HUES64 (cell line): ENCODE results near the gene METTL3.

Experiments
- H3K27ac ChIP-seq: 2 replicates; pipeline ENCODE4 v1.7.0; 2013; ENCODE audit warnings: low read depth, low read length, inconsistent platforms
- H3K27me3 ChIP-seq: 2 replicates; pipeline ENCODE4 v1.6.1; 2013; ENCODE audit warnings: mild to moderate bottlenecking, low read length; ENCODE audit not compliant: insufficient read depth
- H3K36me3 ChIP-seq: 2 replicates; pipeline ENCODE4 v1.6.1; 2013; ENCODE audit warnings: mild to moderate bottlenecking, low read length; ENCODE audit not compliant: insufficient read depth
- H3K4me1 ChIP-seq: 2 replicates; pipeline ENCODE4 v1.6.1; 2013; ENCODE audit warnings: mild to moderate bottlenecking, low read length, moderate library complexity; ENCODE audit not compliant: insufficient read depth
- H3K4me3 ChIP-seq: 2 replicates; pipeline ENCODE4 v1.5.1; 2013; ENCODE audit warnings: mild to moderate bottlenecking, low read length, moderate library complexity
- H3K9ac ChIP-seq: 2 replicates; pipeline ENCODE4 v1.6.1; 2013; ENCODE audit warnings: mild to moderate bottlenecking, low read depth, low read length
- H3K9me3 ChIP-seq: 2 replicates; pipeline ENCODE4 v1.6.1; 2013; ENCODE audit warnings: low read depth, low read length; ENCODE audit not compliant: insufficient read depth
- WGBS: fragments of 150-250, 120-280 bp; methylation state at CpG from one replicate; pipeline ENCODE4 v1.1.7; 2013; ENCODE audit warnings: missing lambda C conversion rate; 5-methylcytosine and 5-hydroxymethylcytosine counted together

The METTL3 gene

GRCh38 chr14:21539189-21539940, 28.2 kb upstream of the METTL3 start:
- H3K4me3 ChIP-seq = peak overlapping the region; percentile 18
- no peaks in the 10 kb centered on the region for H3K36me3 ChIP-seq
- H3K27me3 ChIP-seq = no peaks in the 10 kb centered on the region
- H3K9me3 ChIP-seq = no peaks in the 10 kb centered on the region
- peak overlapping the region; percentile 10; the same call in 1 of the 2 replicates for H3K9ac ChIP-seq
- WGBS = 11% methylated on average over 3 of the region's 3 CpGs
- peaks cover 50% of the 10 kb centered on the region for H3K4me1 ChIP-seq
- H3K27ac ChIP-seq = peak overlapping the region; percentile 86

GRCh38 chr14:21537090-21537424, 25.9 kb upstream of the METTL3 start:
- peak overlapping the region; percentile 93 for H3K4me3 ChIP-seq
- 0% methylated on average over 3 of the region's 3 CpGs for WGBS
- peaks cover 49% of the 10 kb centered on the region for H3K4me1 ChIP-seq
- H3K9ac ChIP-seq = peak overlapping the region; percentile 86
- H3K27ac ChIP-seq = peak overlapping the region; percentile 95
- no peaks in the 10 kb centered on the region for H3K9me3 ChIP-seq
- 0 out of 2 replicates have a peak, but pooled peaks cover under 1% of the 10 kb centered on the region for H3K36me3 ChIP-seq
- no peaks in the 10 kb centered on the region for H3K27me3 ChIP-seq

GRCh38 chr14:21536418-21537089, 25.4 kb upstream of the METTL3 start:
- Histone ChIP-seq H3K36me3 (0 out of 2 replicates have a peak, but pooled peaks cover 3% of the 10 kb centered on the region), H3K27me3 (no peaks in the 10 kb centered on the region), H3K27ac (peak overlapping the region; percentile 95), H3K9ac (peak overlapping the region; percentile 86), H3K4me3 (peak overlapping the region; percentile 93), H3K4me1 (peaks cover 45% of the 10 kb centered on the region), H3K9me3 (no peaks in the 10 kb centered on the region)
- under 1% methylated on average over 25 of the region's 25 CpGs for WGBS

- peak overlapping the region; percentile 86 for H3K9ac ChIP-seq
- H3K4me1 ChIP-seq = peaks cover 47% of the 10 kb centered on the region
- no peaks in the 10 kb centered on the region for H3K27me3 ChIP-seq
- H3K36me3 ChIP-seq = peaks cover 5% of the 10 kb centered on the region; the same call in 1 of the 2 replicates
- WGBS = 2% methylated on average over 5 of the region's 6 CpGs
- peak overlapping the region; percentile 93 for H3K4me3 ChIP-seq
- H3K27ac ChIP-seq = peak overlapping the region; percentile 95
- no peaks in the 10 kb centered on the region for H3K9me3 ChIP-seq
Observed at GRCh38 chr14:21535545-21536417, 24.6 kb upstream of the METTL3 start.

GRCh38 chr14:21534576-21534975, 23.4 kb upstream of the METTL3 start:
- peak overlapping the region; percentile 93 for H3K4me3 ChIP-seq
- H3K27ac ChIP-seq = peak overlapping the region; percentile 95
- 2% methylated on average over 4 of the region's 4 CpGs for WGBS
- peaks cover 8% of the 10 kb centered on the region; the same call in 1 of the 2 replicates for H3K36me3 ChIP-seq
- no peaks in the 10 kb centered on the region for H3K27me3 ChIP-seq
- peak overlapping the region; percentile 86 for H3K9ac ChIP-seq
- no peaks in the 10 kb centered on the region for H3K9me3 ChIP-seq
- peaks cover 47% of the 10 kb centered on the region for H3K4me1 ChIP-seq

GRCh38 chr14:21533294-21533693, 22.2 kb upstream of the METTL3 start:
- peak overlapping the region; percentile 95 for H3K27ac ChIP-seq
- H3K9me3 ChIP-seq = no peaks in the 10 kb centered on the region
- H3K9ac ChIP-seq = no peak overlapping the region; the same call in 1 of the 2 replicates
- H3K36me3 ChIP-seq = peaks cover 16% of the 10 kb centered on the region; the same call in 1 of the 2 replicates
- H3K4me1 ChIP-seq = peaks cover 47% of the 10 kb centered on the region
- H3K4me3 ChIP-seq = no peak overlapping the region; the same call in 1 of the 2 replicates
- no peaks in the 10 kb centered on the region for H3K27me3 ChIP-seq

- no peaks in the 10 kb centered on the region for H3K9me3 ChIP-seq
- peaks cover 30% of the 10 kb centered on the region for H3K36me3 ChIP-seq
- H3K27me3 ChIP-seq = no peaks in the 10 kb centered on the region
- 100% methylated on average over 1 of the region's 1 CpG for WGBS
- H3K27ac ChIP-seq = peak overlapping the region; percentile 98
- H3K4me1 ChIP-seq = peaks cover 53% of the 10 kb centered on the region
- no peak overlapping the region for H3K9ac ChIP-seq
- no peak overlapping the region for H3K4me3 ChIP-seq
Observed at GRCh38 chr14:21529515-21529914, 18.4 kb upstream of the METTL3 start.

- Histone ChIP-seq H3K36me3 (peaks cover 38% of the 10 kb centered on the region), H3K27me3 (no peaks in the 10 kb centered on the region), H3K4me3 (no peak overlapping the region; the same call in 1 of the 2 replicates), H3K9ac (peak overlapping the region; percentile 88), H3K4me1 (peaks cover 53% of the 10 kb centered on the region), H3K9me3 (no peaks in the 10 kb centered on the region), H3K27ac (peak overlapping the region; percentile 98)
- WGBS = 86% methylated on average over 4 of the region's 4 CpGs
Observed at GRCh38 chr14:21528381-21529348, 17.5 kb upstream of the METTL3 start.

GRCh38 chr14:21527318-21527679, 16.2 kb upstream of the METTL3 start:
- Histone ChIP-seq H3K4me1 (peaks cover 55% of the 10 kb centered on the region), H3K4me3 (peak overlapping the region; percentile 73), H3K27me3 (no peaks in the 10 kb centered on the region), H3K9ac (peak overlapping the region; percentile 88), H3K9me3 (no peaks in the 10 kb centered on the region), H3K27ac (peak overlapping the region; percentile 98), H3K36me3 (peaks cover 52% of the 10 kb centered on the region)
- WGBS = 38% methylated on average over 1 of the region's 1 CpG

- H3K27me3 ChIP-seq = no peaks in the 10 kb centered on the region
- H3K36me3 ChIP-seq = peaks cover 54% of the 10 kb centered on the region
- peak overlapping the region; percentile 98 for H3K27ac ChIP-seq
- peak overlapping the region; percentile 73 for H3K4me3 ChIP-seq
- H3K9ac ChIP-seq = peak overlapping the region; percentile 88
- peaks cover 58% of the 10 kb centered on the region for H3K4me1 ChIP-seq
- WGBS = 0% methylated on average over 11 of the region's 13 CpGs
- no peaks in the 10 kb centered on the region for H3K9me3 ChIP-seq
Observed at GRCh38 chr14:21526672-21527317, 15.7 kb upstream of the METTL3 start.
